Activated effector memory CD4-positive, alpha-beta T cell treated with anti-CD3 and anti-CD28 coated beads, Interleukin-2, amount 50 U/mL, for 16 hours (primary cell): ENCODE data around the gene UBE2E3.

Experiments
- DNase-seq: peaks from one replicate; pipeline ENCODE4 v3.0.0-alpha.2; 2020

UBE2E3 gene

GRCh38 chr2:180980106-180980942, at the start of gene UBE2E3:
Gene UBE2E3 (plus strand): TSS chr2:180980605. CDS start chr2:180982043, 1,438 bp downstream.
- DNase-seq = peak; percentile 91

DNA sequence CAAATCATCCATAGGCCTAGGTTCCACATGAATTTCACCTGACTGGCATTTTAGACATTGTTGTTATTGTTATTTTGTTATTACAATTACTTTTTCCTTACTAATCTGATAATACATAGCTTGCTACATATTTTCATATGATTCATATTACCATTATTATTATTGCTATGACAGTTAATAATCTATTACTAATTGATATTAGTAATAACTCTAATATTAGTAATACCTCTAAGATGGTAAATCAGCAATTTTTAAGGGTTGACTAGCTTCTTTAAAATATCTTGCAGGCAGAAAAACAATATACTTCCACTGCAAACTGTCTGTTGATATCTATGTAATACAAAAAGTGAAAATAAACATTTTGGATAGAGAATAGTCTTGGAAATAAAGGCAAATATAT, 48.6 kb upstream of the UBE2E3 start:
- no peak for DNase-seq

DNA sequence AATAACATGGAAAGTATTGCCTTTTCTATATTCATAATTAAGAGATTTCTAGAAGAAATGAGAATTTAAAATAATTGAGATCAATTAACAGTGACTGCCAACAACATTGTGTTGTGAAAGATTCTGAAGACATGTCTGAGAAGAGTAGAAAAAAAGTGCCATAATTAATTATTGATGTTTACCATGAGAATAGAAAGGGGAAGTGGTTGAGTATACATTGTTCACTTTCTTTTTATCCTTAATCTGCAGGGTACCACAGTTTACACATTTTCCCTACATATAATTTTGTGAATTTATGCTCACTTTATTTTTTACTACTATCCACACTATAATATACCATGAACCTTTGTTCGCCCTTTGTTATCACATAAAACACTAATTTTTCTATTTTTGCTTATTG, 47.1 kb upstream of the UBE2E3 start:
- no peak for DNase-seq

GRCh38 chr2:180934911-180935310, 45.5 kb upstream of the UBE2E3 start:
- no peak for DNase-seq

- peak; percentile 62 for DNase-seq
These were observed 42.9 kb upstream of the UBE2E3 start for GRCh38 chr2:180937480-180937879.

- no peak for DNase-seq
These were observed 42.0 kb upstream of the UBE2E3 start for GRCh38 chr2:180938451-180938850.

DNA sequence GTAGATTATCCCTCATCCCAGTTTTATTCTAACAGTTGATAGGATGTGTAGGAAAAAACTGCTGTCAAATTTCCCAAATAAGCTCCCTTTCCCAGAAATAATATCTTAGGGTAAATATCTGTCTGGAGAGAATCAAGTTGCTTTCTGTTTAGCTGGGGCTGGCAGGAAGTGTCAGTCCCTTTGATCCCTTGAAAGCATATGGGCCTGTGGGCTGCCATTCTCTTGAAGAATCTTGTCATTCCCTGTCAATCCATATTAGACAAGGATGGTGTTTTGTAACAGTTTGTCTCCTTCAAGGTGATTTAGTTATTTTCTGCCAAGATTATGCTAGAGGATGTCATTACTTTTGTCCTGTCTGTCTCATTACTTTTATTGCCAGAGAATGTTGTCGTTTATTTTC, 37.1 kb upstream of the UBE2E3 start:
- no peak for DNase-seq

- no peak for DNase-seq
These were observed 36.0 kb upstream of the UBE2E3 start for GRCh38 chr2:180944372-180944771.

DNA sequence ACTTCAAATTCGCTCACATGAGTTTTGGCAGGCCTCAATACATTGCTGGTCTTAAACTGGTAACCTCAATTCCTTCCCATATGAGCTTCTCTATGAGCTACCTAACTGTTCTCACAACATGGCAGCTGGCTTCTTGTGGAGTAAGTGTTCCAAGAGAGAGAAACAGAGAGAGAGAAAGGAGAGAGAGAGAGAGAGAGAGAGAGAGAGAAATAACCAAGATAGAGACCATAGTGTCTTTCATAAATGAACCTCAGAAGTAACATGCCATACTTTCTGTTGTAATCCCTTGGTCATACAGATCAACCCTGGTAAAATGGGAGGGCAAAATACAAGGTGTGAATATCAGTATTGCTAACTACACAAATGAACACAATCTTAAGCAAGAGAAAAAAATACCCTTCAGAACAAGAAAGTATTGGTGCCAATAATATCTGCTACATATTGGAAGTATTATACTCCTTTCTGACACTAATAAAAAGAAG, 33.2 kb upstream of the UBE2E3 start:
- no peak for DNase-seq

DNA sequence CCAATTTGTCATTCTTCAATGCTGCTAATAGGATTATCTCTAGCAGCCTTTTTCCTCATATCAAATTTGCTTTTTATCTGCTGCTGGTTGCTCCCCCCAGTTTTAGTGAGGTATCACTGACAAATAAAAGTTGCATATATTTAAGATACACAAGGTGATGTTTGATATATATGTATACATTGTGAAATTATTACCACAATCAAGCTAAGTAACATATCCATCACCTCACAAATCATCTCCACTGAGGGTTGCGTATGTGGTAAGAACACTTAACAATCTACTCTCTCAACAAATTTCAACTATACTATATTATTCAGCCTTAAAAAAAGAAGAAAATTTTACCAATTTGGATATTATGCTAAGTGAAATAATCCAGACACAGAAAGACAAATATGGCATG, 30.5 kb upstream of the UBE2E3 start:
- no peak for DNase-seq

- no peak for DNase-seq
These were observed 28.3 kb upstream of the UBE2E3 start for GRCh38 chr2:180952082-180952481.

- no peak for DNase-seq
These were observed 27.6 kb upstream of the UBE2E3 start for GRCh38 chr2:180952731-180953336.

GRCh38 chr2:180953550-180953949, 26.9 kb upstream of the UBE2E3 start:
- no peak for DNase-seq

- no peak for DNase-seq
These were observed 25.3 kb upstream of the UBE2E3 start for GRCh38 chr2:180955101-180955500.

GRCh38 chr2:180959787-180960186, 20.6 kb upstream of the UBE2E3 start:
- no peak for DNase-seq

DNA sequence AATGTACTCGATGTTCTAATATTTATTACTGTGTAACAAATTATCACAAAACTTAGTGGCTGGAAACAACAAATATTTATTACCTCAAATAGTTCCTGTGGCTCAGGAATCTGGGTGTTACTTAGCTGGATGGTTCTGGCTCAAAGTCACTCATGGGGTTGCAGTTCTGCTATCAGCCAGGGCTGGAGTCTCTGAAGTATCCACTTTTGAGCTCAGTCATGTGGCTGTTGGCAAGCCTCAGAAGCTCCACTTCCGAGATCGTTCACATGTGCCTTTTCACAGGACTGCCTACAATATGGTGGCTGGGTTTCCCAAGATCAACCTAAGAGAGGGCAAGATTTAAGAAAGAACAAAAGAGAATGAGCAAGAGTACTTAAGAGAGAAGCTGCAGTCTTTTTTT, 19.4 kb upstream of the UBE2E3 start:
- DNase-seq = no peak

DNA sequence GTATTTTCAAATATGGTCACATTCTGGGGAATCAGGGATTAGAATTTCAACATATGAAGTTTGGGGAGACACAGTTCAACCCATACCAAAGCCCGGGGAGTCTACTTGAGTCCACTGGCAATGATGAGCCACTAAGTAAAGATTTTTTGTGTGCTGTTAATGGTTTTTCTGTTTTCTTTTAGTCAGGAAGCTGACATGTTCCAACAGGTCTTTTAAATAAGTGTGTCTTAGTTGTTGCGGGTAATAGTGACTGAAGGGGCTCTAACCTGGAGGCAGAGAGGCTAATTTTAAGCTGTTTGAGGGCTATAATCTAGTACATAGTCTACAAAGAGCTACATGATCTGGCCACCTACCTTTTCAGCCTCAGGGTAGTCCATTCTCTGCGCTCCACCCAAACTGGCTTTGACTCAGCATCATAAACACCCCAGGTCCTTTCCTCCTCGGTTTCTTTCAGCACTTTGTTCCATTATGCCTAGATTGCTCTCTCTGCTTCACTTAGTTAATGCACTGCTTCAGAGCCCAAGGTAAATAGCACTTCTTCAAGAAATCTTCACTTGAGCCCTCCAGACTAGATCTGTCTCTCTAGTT, 17.6 kb upstream of the UBE2E3 start:
- DNase-seq = no peak

DNA sequence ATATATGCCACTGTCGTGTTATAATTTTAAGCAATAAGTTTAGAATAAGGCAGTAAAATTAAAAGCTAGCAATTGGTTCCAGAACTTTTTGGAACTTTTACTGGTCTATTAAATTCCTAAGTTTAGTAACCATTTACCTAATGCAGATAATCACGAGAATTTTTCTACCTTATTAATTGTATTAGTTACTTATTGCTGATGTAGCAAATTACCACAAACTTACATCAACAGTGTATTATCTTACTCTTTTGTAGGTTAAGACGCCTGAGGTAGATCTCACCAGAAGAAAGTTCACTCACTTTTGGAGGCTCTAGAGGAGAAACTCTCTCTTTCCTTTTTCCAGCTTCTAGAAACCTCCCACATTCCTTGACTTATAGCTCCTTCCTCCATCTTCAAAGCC, 14.0 kb upstream of the UBE2E3 start:
- no peak for DNase-seq

DNA sequence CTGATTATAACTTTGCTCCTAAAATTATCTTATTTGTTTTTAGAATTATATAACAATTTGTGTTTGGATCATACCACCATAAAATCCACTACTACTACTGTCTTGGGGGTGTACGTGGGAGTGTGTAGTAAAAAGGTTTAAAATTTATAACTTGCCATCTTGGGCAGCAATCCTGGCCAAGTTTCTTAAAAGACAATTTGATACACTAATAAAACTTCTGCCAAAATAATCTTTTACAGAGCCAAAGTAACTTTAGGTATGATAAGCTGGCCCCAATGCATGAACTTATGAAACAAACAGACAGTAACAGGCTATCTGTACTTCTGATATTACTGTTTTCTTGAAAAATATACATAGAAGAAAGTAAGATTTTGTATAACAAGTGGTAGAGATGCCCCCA, 11.3 kb upstream of the UBE2E3 start:
- DNase-seq = no peak

- DNase-seq = no peak
These were observed 10.4 kb upstream of the UBE2E3 start for GRCh38 chr2:180970016-180970415.

GRCh38 chr2:180971811-180972210, 8.6 kb upstream of the UBE2E3 start:
- no peak for DNase-seq

- DNase-seq = no peak
These were observed 4.8 kb upstream of the UBE2E3 start for GRCh38 chr2:180975585-180975984.

DNA sequence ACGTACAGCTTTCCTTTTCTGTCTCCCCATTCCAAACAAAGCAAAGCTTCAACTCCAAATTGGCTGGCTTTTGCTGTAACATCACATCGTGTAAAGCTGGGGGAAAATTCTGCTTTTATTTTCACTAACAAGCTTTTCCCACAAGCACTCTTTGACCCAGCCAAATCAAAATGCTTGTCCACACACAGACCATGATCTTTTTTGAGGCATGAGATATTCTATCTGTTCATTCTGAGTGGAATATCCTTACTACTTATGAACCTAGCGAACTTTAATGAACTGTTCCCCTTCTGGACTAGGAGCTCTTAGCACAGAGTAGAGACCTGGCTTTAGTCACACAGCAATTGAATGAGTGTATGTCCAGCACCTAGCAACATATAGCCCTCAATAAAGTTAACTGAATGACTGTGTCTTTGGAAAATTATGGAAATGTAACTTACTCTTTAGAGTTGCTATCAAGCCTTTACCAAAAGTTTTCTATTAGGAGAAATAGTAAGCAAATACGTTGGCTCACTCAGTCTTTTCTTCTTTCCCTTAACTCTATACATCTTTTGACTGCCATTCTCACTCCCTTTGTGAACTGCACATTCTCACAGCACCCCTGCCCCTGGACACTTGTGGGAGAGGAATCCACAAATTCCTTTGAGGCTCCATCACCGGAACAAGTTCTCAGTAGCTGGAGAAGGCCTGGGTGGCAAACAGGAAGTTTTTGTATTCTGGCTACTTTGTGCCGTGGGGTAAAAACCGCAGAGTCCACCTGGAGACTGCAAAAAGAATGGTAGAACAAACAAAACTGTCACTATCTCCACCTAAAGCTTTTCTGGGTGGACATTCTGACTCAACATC, 1.3 kb upstream of the UBE2E3 start:
- DNase-seq = peak; percentile 58
